Measurements from ENCODE around the gene MAP3K20. TPM values are rescaled to one million over a fixed set of nuclear protein-coding genes. Genes with fewer than 3 reads are reported as not detected.

Gene MAP3K20
- total RNA-seq, 1 experiment from 2014 or later, result 150 TPM

GRCh38 chr2:173175222-173175621 lies 99.6 kb downstream of the MAP3K20 start:
- Mint-ChIP-seq H3K4me3 (ENCODE audit: unreplicated experiment) (no peak overlapping the region), H3K27me3 (ENCODE audit: insufficient read depth, unreplicated experiment) (no peaks in the 10 kb centered on the region), H3K4me1 (ENCODE audit: insufficient read depth, unreplicated experiment) (peaks cover 21% of the 10 kb centered on the region), H3K9me3 (ENCODE audit: unreplicated experiment) (no peaks in the 10 kb centered on the region), H3K27ac (ENCODE audit: low read depth, unreplicated experiment) (peak overlapping the region; percentile 63), H3K36me3 (ENCODE audit: insufficient read depth, unreplicated experiment) (peaks cover 14% of the 10 kb centered on the region)
- TF ChIP-seq, protein P1, sequence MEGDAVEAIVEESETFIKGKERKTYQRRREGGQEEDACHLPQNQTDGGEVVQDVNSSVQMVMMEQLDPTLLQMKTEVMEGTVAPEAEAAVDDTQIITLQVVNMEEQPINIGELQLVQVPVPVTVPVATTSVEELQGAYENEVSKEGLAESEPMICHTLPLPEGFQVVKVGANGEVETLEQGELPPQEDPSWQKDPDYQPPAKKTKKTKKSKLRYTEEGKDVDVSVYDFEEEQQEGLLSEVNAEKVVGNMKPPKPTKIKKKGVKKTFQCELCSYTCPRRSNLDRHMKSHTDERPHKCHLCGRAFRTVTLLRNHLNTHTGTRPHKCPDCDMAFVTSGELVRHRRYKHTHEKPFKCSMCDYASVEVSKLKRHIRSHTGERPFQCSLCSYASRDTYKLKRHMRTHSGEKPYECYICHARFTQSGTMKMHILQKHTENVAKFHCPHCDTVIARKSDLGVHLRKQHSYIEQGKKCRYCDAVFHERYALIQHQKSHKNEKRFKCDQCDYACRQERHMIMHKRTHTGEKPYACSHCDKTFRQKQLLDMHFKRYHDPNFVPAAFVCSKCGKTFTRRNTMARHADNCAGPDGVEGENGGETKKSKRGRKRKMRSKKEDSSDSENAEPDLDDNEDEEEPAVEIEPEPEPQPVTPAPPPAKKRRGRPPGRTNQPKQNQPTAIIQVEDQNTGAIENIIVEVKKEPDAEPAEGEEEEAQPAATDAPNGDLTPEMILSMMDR (IDR thresholded peaks at IDR 0.05; ENCODE audit: unreplicated experiment), result no peak
- intact Hi-C loops (cut with micrococcal nuclease), result no loop called here
- CTCF ChIA-PET, result no interaction called here
- no TSS peak for BruUV-seq (replicated peaks)
- no peak for DNase-seq (ENCODE audit: unreplicated experiment)
- POLR2A ChIA-PET, result interaction anchor here (1.0 to 2.1 kb wide), 2 partner anchors 9 to 24 kb away, joined by 4 to 6 read pairs; no protein-coding TSS in a partner anchor

- no peaks in the 10 kb centered on the region for H3K9me3 Mint-ChIP-seq (ENCODE audit: unreplicated experiment)
- peaks cover 8% of the 10 kb centered on the region for H3K4me1 Mint-ChIP-seq (ENCODE audit: insufficient read depth, unreplicated experiment)
- CTCF ChIA-PET, result interaction anchor here (0.9 kb wide), 1 partner anchor 154 kb away, joined by 3 read pairs; no protein-coding TSS in a partner anchor
- intact Hi-C loops (cut with micrococcal nuclease), result loop anchor here (5.0 kb wide), 1 partner anchor 45 kb away; no protein-coding TSS in a partner anchor
- DNase-seq (ENCODE audit: unreplicated experiment), result no peak
- peak overlapping the region; percentile 83 for H3K27ac Mint-ChIP-seq (ENCODE audit: low read depth, unreplicated experiment)
- no peaks in the 10 kb centered on the region for H3K27me3 Mint-ChIP-seq (ENCODE audit: insufficient read depth, unreplicated experiment)
- H3K36me3 Mint-ChIP-seq (ENCODE audit: insufficient read depth, unreplicated experiment), result peaks cover 13% of the 10 kb centered on the region
- TF ChIP-seq, protein P1 (IDR thresholded peaks at IDR 0.05; ENCODE audit: unreplicated experiment), result no peak
- BruUV-seq (replicated peaks), result no TSS peak
- no peak overlapping the region for H3K4me3 Mint-ChIP-seq (ENCODE audit: unreplicated experiment)
- POLR2A ChIA-PET, result interaction anchor here (1.2 kb wide), 1 partner anchor 33 kb away, joined by 3 read pairs; no protein-coding TSS in a partner anchor
Measured at GRCh38 chr2:173181982-173182381, 106.3 kb downstream of the MAP3K20 start.

DNA sequence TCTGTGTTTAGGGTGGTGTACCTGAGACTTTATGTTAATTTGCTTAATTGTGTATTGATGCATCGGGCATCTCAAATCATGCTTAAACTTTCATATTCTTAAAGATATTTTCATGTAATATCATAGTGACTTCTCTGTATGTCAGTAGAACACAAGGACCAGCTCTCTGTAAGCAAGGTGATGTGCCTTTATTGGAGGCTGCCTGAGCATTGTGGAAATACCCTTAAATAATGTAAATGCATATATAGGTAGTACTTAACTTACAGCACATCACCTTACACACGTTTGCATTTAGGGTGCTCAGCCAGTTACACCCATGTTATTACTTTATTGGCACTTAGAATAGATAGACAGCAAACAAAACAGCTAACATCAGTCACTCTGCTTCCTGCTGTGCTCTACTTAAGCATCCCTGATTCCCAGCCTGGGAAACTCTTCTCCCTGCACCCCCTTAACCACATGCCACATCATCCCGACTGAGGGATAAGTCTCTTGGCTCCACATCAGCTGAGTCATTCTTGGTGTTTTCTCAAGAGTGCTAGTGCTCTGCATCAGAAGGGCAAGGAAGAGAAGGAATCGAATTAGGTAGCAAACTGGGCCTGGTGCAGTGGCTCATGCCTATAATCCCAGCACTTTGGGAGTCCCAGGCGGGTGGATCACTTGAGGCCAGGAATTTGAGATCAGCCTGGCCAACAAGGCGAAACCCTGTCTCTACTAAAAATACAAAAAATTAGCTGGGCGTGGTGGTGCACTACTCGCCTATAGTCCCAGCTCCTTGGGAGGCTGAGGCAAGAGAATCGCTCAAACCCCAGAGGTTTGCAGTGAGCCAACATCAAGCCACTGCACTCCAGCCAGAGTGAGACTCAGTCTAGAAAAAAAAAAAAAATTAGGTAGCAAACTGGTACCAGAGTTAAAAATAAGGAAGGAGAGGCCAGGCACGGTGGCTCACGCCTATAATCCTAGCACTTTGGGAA lies 108.7 kb downstream of the MAP3K20 start:
- DNase-seq (ENCODE audit: unreplicated experiment), result peak; percentile 99
- intact Hi-C loops (cut with micrococcal nuclease), result loop anchor here (5.0 kb wide), 3 partner anchors 32 to 107 kb away; partner anchors contain the start of gene MAP3K20
- no TSS peak for BruUV-seq (replicated peaks)
- CTCF ChIA-PET, result interaction anchor here (0.6 to 1.2 kb wide), 3 partner anchors 18 to 113 kb away, joined by 3 to 4 read pairs (median 3); no protein-coding TSS in a partner anchor
- TF ChIP-seq, protein P1 (IDR thresholded peaks at IDR 0.05; ENCODE audit: unreplicated experiment), result no peak
- peak overlapping the region; percentile 1 for H3K27ac Mint-ChIP-seq (ENCODE audit: low read depth, unreplicated experiment)
- peaks cover 23% of the 10 kb centered on the region for H3K4me1 Mint-ChIP-seq (ENCODE audit: insufficient read depth, unreplicated experiment)
- no peaks in the 10 kb centered on the region for H3K27me3 Mint-ChIP-seq (ENCODE audit: insufficient read depth, unreplicated experiment)
- H3K4me3 Mint-ChIP-seq (ENCODE audit: unreplicated experiment), result no peak overlapping the region
- H3K36me3 Mint-ChIP-seq (ENCODE audit: insufficient read depth, unreplicated experiment), result peaks cover 25% of the 10 kb centered on the region
- POLR2A ChIA-PET, result interaction anchor here (0.6 to 3.1 kb wide), 15 partner anchors 7 to 104 kb away, joined by 3 to 11 read pairs (median 4); no protein-coding TSS in a partner anchor
- H3K9me3 Mint-ChIP-seq (ENCODE audit: unreplicated experiment), result no peaks in the 10 kb centered on the region

DNA sequence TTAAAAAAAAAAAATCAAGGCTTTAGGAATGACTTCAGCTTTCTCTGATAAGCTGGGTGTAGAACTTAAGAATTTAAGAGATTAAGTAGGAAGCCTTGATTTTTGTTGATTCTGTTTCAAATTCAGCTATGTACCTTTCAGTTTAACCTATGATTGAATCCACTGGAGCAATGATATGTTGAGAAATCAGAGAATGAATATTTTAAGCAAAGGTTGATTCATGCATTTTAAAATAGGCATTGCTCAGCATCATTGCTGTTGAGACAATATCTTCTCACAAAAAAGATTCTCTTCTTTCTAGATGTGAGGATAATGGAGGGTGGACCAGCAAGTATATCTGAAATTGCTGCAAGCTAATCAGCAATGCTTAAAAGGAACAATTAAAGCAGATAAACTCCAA lies 109.8 kb downstream of the MAP3K20 start:
- intact Hi-C loops (cut with micrococcal nuclease), result loop anchor here (5.0 kb wide), 2 partner anchors 33 to 108 kb away; partner anchors contain the start of gene MAP3K20
- H3K36me3 Mint-ChIP-seq (ENCODE audit: insufficient read depth, unreplicated experiment), result peaks cover 36% of the 10 kb centered on the region
- H3K27ac Mint-ChIP-seq (ENCODE audit: low read depth, unreplicated experiment), result no peak overlapping the region
- peaks cover 32% of the 10 kb centered on the region for H3K4me1 Mint-ChIP-seq (ENCODE audit: insufficient read depth, unreplicated experiment)
- no TSS peak for BruUV-seq (replicated peaks)
- no peak for DNase-seq (ENCODE audit: unreplicated experiment)
- no peaks in the 10 kb centered on the region for H3K27me3 Mint-ChIP-seq (ENCODE audit: insufficient read depth, unreplicated experiment)
- POLR2A ChIA-PET, result interaction anchor here (0.6 to 3.1 kb wide), 15 partner anchors 9 to 406 kb away, joined by 3 to 11 read pairs (median 4); no protein-coding TSS in a partner anchor
- TF ChIP-seq, protein P1 (IDR thresholded peaks at IDR 0.05; ENCODE audit: unreplicated experiment), result no peak
- CTCF ChIA-PET, result interaction anchor here (0.7 to 1.0 kb wide), 2 partner anchors 61 to 72 kb away, joined by 3 to 4 read pairs; no protein-coding TSS in a partner anchor
- no peaks in the 10 kb centered on the region for H3K9me3 Mint-ChIP-seq (ENCODE audit: unreplicated experiment)
- H3K4me3 Mint-ChIP-seq (ENCODE audit: unreplicated experiment), result no peak overlapping the region

Measured in MCF 10A (cell line).